Measurements from ENCODE around the gene CXorf49B.

DNA sequence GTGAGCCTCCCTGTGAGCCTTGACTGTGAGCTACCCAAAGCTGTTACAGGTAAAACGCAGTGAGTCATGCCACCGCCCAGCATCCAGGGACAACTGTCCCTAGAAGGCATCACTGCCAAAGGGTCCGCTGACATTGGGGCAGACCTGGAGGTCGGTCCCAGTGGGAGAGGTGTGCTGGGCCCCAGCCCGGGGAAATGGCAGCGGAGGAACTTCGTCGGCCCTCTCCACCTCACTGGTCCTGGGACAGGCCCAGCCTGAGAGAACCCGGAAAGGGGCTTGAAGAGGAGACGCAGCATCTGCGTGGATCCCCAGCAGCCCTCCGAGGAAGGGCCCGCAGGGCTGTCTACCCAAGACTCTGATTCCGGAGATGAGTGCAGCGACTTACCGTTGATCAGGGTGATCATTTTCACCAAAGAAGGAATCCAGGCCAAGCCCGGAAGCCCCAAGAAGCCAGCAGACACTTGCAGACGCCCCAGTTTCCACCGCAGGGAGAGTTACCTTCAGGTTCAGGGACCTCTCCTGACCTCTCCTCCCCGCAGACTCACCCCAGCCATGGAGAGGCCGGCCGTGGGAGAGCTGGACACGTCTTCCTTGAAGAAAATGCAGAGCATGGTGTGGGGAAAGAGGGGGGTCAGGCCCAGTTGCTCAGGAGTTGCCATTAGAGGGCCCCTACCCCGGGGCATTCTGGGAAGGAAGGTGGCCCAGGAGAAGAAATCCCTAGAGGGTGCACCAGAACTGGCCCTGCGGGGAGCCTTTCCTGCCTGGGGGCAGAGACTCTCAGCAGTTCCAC is 51.2 kb downstream of the CXorf49B start:
- TF ChIP-seq, protein P1, sequence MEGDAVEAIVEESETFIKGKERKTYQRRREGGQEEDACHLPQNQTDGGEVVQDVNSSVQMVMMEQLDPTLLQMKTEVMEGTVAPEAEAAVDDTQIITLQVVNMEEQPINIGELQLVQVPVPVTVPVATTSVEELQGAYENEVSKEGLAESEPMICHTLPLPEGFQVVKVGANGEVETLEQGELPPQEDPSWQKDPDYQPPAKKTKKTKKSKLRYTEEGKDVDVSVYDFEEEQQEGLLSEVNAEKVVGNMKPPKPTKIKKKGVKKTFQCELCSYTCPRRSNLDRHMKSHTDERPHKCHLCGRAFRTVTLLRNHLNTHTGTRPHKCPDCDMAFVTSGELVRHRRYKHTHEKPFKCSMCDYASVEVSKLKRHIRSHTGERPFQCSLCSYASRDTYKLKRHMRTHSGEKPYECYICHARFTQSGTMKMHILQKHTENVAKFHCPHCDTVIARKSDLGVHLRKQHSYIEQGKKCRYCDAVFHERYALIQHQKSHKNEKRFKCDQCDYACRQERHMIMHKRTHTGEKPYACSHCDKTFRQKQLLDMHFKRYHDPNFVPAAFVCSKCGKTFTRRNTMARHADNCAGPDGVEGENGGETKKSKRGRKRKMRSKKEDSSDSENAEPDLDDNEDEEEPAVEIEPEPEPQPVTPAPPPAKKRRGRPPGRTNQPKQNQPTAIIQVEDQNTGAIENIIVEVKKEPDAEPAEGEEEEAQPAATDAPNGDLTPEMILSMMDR (IDR thresholded peaks at IDR 0.05; ENCODE audit: low read length) = no peak
- no peak for TF ChIP-seq EZH2 (IDR thresholded peaks at IDR 0.05; ENCODE audit: borderline replicate concordance, low read length)

Data from OCI-LY1 (cell line).